Lower lobe of right lung (tissue), 2 donors: ENCODE measurements around the gene CEP76. TPM values are rescaled to one million over a fixed set of nuclear protein-coding genes. Genes with fewer than 3 reads are reported as not detected.

Source experiments
- ATAC-seq, 2 donors: fragments of 200-7000 bp; cut with Tn5 transposase; one replicate each; pipeline ENCODE4 v1.9.1; 2020 to 2022; ENCODE audit warnings: mild to moderate bottlenecking in 2 of 2, moderate library complexity in 2 of 2
- DNase-seq: peaks from one replicate; pipeline ENCODE4 v3.0.0-alpha.2; 2020
- H3K27ac ChIP-seq: fragments of 200-600 bp; one replicate; pipeline ENCODE4 v1.8.0; 2022
- H3K27me3 ChIP-seq: fragments of 200-600 bp; one replicate; pipeline ENCODE4 v1.8.0; 2022; ENCODE audit warnings: low read depth
- H3K36me3 ChIP-seq: fragments of 200-600 bp; one replicate; pipeline ENCODE4 v1.8.0; 2022; ENCODE audit warnings: mild to moderate bottlenecking
- H3K4me1 ChIP-seq: fragments of 200-600 bp; one replicate; pipeline ENCODE4 v1.8.0; 2022
- H3K4me3 ChIP-seq: fragments of 200-600 bp; one replicate; pipeline ENCODE4 v1.8.0; 2022; ENCODE audit warnings: mild to moderate bottlenecking
- H3K9me3 ChIP-seq: fragments of 200-600 bp; one replicate; pipeline ENCODE4 v1.8.0; 2022
- intact Hi-C: fragments of 100-400 bp; cut with DNase I; formaldehyde crosslinking; loops from one replicate; pipeline ENCODE4 v1.11.0; 2022
- total RNA-seq: library from RNA; stranded (reverse); fragmentation: NEBNext Ultra II Directional; extraction: Animal tissue kit (Norgen Biotek cat#: 25700); gene quantifications from one replicate; pipeline ENCODE4 v1.2.1, GENCODE V29; 2021
- TF ChIP-seq, protein P1 (sequence below): fragments of 200-600 bp; IDR thresholded peaks from one replicate; pipeline ENCODE4 v1.8.0; 2022; ENCODE audit warnings: antibody characterized with exemption, mild to moderate bottlenecking
- donor health status: DM: no; HTN: yes; CAD: no; lungs with severe emphysema.

CEP76 gene
- total RNA-seq, 1 donor from 2014 or later = 5.0 TPM

DNA sequence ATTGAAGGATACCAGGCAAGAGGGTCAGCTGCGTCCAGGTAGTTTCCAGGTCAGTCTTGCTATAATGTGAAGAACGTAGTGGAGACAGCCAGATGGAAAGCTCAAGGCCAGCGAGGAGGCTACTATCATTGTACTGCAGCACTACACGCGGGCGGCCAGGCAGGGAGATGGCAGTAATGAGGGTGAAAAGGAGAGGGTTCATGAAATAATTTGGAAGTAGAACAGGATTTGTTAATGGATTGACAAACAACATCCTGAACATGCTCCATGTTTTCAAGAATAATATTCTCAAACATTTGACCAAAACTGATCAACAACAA is 61.7 kb downstream of the CEP76 start:
- H3K4me3 ChIP-seq = no peak overlapping the region
- TF ChIP-seq, protein P1, sequence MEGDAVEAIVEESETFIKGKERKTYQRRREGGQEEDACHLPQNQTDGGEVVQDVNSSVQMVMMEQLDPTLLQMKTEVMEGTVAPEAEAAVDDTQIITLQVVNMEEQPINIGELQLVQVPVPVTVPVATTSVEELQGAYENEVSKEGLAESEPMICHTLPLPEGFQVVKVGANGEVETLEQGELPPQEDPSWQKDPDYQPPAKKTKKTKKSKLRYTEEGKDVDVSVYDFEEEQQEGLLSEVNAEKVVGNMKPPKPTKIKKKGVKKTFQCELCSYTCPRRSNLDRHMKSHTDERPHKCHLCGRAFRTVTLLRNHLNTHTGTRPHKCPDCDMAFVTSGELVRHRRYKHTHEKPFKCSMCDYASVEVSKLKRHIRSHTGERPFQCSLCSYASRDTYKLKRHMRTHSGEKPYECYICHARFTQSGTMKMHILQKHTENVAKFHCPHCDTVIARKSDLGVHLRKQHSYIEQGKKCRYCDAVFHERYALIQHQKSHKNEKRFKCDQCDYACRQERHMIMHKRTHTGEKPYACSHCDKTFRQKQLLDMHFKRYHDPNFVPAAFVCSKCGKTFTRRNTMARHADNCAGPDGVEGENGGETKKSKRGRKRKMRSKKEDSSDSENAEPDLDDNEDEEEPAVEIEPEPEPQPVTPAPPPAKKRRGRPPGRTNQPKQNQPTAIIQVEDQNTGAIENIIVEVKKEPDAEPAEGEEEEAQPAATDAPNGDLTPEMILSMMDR = no peak
- H3K27ac ChIP-seq = no peak overlapping the region
- H3K36me3 ChIP-seq = no peaks in the 10 kb centered on the region
- ATAC-seq (no peak), DNase-seq (no peak)
- H3K27me3 ChIP-seq = no peaks in the 10 kb centered on the region
- intact Hi-C loops = no loop called here
- no peaks in the 10 kb centered on the region for H3K9me3 ChIP-seq
- H3K4me1 ChIP-seq = peaks cover 20% of the 10 kb centered on the region

DNA sequence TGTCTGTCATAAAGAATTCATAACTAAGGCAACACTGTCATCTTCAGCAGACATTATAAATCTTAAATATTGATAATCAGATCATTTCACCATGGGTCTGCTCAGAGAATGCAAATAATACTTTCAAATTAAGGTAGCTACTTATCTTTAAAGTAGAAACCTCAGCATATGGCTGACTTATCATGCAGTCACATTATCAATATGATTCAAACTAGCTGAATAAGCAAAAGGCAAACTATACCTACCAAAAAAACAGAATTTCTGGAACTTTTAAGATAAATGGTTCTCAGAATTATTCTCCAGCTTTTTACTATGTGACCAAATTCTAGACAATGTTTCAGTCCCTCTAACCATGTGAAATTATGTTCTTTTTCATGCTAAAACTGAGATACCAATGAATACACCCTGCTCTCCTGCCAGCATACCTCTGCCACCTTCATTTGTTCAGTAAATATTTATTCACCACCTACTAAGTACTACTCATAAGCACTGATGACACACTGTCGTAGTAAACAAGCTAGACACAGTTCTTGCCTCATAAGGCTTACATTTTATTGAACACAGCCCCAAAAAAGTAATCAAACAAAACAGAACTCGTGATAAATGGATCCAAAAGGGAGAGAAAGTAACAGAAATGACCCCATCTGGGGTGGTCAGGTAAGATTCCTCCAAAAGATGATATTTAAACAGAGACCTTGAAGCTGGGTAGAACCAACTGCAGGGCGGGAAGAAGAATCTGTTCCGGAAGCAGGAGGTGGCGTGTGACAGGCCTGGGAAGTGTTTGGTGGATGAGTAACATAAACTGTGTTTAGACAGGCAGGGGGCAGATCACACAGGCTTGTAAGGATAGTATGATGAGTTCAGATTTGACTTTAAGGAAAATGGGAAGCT is 62.3 kb downstream of the CEP76 start:
- no peaks in the 10 kb centered on the region for H3K9me3 ChIP-seq
- peaks cover 16% of the 10 kb centered on the region for H3K4me1 ChIP-seq
- intact Hi-C loops = no loop called here
- no peak overlapping the region for H3K4me3 ChIP-seq
- H3K36me3 ChIP-seq = no peaks in the 10 kb centered on the region
- TF ChIP-seq, protein P1 = no peak
- no peaks in the 10 kb centered on the region for H3K27me3 ChIP-seq
- ATAC-seq (no peak), DNase-seq (no peak)
- no peak overlapping the region for H3K27ac ChIP-seq

DNA sequence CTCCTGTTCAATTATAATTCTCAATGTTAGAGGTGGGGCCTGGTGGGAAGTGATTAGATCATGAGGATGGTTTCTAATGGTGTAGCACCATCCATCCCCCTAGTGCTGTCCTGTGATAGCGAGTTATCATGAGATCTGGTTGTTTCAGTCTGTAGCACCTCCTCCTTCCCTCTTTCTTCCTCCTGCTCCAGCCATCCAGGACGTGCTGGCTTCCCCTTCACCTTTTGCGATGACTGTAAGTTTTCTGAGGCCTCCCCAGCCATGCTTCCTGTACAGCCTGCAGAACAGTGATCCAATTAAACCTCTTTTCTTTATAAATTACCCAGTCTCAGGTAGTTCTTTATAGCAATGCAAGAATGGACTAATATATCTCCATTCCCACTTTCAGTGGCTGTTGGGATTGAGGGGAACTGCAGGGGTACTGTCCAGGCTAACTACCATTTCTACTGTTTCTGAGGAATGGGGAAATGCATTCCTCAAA is 63.8 kb downstream of the CEP76 start:
- intact Hi-C loops = no loop called here
- DNase-seq (no peak), ATAC-seq (no peak)
- Histone ChIP-seq H3K9me3 (no peaks in the 10 kb centered on the region), H3K27ac (no peak overlapping the region), H3K4me3 (no peak overlapping the region), H3K27me3 (no peaks in the 10 kb centered on the region), H3K4me1 (peaks cover 5% of the 10 kb centered on the region), H3K36me3 (no peaks in the 10 kb centered on the region)
- TF ChIP-seq, protein P1 = no peak

DNA sequence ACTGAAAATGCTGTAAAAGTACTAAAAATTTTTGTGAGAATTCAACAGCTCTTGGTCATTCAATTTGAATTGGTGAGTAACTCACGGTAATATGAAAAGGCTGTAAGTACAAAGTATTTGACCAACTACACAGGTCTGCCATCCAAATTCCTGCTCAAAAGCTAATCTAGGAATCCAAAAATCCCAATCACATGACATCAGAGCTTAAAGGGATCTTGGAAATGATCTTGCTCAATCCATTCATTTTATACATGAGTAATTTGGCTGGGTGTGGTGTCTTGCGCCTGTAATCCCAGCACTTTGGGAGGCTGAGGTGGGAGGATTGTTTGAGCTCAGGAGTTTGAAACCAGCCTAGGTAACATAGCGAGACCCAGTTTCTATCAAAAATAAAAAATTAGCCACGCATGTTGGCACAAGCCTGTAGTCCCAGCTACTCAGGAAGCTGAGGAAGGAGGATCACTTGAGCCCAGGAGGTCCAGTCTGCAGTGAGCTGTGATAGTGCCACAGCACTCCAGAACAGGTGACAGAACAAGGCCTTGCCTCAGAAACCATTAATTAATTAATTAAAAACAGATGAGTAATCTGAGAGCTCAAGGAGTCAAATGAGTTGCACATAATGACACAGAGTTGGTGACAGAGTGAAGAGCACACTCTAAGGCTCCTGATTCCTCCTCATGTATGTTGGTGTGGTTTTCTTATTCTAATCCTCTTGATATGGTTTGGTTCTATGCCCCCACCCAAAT is 64.5 kb downstream of the CEP76 start:
- intact Hi-C loops = no loop called here

DNA sequence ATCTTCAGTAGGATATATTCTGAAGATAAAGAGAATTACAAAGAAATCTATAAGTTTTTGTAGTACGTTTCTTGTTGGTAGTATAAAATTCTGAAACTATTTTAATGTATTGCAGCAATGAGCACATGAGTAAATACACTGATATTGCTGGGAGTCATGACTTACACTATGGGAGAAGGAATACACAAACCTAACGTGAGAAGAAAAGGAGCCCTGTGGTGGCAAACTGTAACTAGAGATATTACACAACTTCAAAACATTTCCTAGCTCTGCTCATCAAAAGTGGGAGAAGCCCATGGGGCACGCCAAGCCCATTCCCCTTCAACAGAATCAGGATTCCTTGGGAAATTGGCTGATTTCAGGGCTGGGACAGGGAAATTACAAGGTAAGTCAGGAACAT is 65.1 kb downstream of the CEP76 start:
- TF ChIP-seq, protein P1 = no peak
- no peak for DNase-seq
- Histone ChIP-seq H3K27me3 (no peaks in the 10 kb centered on the region), H3K4me3 (no peak overlapping the region), H3K36me3 (no peaks in the 10 kb centered on the region), H3K27ac (no peak overlapping the region), H3K9me3 (no peaks in the 10 kb centered on the region), H3K4me1 (peaks cover 5% of the 10 kb centered on the region)
- no peak for ATAC-seq
- intact Hi-C loops = no loop called here

More for the DNA sequence above, 64.5 kb downstream of the CEP76 start:
- DNase-seq (no peak), ATAC-seq (peak in 1 of 2 donors; percentile 35)
- Histone ChIP-seq H3K4me1 (peaks cover 5% of the 10 kb centered on the region), H3K27ac (no peak overlapping the region), H3K9me3 (no peaks in the 10 kb centered on the region), H3K27me3 (no peaks in the 10 kb centered on the region), H3K36me3 (no peaks in the 10 kb centered on the region), H3K4me3 (no peak overlapping the region)
- TF ChIP-seq, protein P1 = no peak
